ENCODE measurements around the gene NOTCH1.

DNA sequence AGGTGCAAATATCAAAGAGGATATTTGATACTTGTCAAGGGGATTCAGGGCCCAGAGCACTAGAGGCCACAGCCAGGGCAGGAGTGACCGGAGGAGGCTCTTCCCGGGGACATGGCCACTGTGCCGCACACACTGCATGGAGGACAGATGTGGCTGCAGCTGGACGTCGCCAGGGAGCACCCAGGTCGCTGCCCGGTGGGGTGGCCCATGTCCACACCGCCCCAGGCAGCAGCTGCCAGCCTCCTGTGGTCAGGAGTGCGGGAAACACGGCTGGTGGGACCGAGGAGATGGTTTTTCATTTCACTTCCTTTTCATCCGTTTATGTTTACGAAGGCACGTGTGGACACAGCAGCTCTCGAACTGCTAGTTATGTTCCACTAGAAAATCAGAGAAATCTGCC is 78.1 kb downstream of the NOTCH1 start:
- TF ChIP-seq, protein P1, sequence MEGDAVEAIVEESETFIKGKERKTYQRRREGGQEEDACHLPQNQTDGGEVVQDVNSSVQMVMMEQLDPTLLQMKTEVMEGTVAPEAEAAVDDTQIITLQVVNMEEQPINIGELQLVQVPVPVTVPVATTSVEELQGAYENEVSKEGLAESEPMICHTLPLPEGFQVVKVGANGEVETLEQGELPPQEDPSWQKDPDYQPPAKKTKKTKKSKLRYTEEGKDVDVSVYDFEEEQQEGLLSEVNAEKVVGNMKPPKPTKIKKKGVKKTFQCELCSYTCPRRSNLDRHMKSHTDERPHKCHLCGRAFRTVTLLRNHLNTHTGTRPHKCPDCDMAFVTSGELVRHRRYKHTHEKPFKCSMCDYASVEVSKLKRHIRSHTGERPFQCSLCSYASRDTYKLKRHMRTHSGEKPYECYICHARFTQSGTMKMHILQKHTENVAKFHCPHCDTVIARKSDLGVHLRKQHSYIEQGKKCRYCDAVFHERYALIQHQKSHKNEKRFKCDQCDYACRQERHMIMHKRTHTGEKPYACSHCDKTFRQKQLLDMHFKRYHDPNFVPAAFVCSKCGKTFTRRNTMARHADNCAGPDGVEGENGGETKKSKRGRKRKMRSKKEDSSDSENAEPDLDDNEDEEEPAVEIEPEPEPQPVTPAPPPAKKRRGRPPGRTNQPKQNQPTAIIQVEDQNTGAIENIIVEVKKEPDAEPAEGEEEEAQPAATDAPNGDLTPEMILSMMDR (conservative IDR thresholded peaks at IDR 0.05): no peak
- TF ChIP-seq ZFX (IDR thresholded peaks at IDR 0.05): no peak

Measured in C4-2B (cell line).